Spleen (tissue), 11 donors: ENCODE measurements around the gene DHRS7. TPM values are rescaled to one million over a fixed set of nuclear protein-coding genes. Genes with fewer than 3 reads are reported as not detected.
"Not testable (repeated sequence)": the region's sequence is repeated elsewhere in the genome, so short reads cannot be mapped to it uniquely, and the experiment has no call there.

Experiments used
- DNase-seq: peaks from one replicate; pipeline ENCODE4 v3.0.0-alpha.2; 2020
- H3K27ac ChIP-seq, 8 donors: fragments of 200-600 bp; sonication (generic) in 7 of 8; 1 replicate in 4 of 8; 2 replicates in 4 of 8; pipeline versions ENCODE4 v1.5.0 to v1.8.0; 2016 to 2021; ENCODE audit warnings: inconsistent platforms in 4 of 8, mild to moderate bottlenecking in 4 of 8, moderate library complexity in 1 of 8
- H3K27me3 ChIP-seq, 7 donors: fragments of 200-600 bp; sonication (generic) in 6 of 7; replicated peaks in 1 of 7; 1 replicate in 4 of 7; 2 replicates in 3 of 7; pipeline versions ENCODE4 v1.5.0 to v1.8.0; 2016 to 2021; ENCODE audit warnings: inconsistent platforms in 3 of 7, mild to moderate bottlenecking in 1 of 7
- H3K36me3 ChIP-seq, 6 donors: fragments of 200-600 bp; sonication (generic) in 5 of 6; 1 replicate in 4 of 6; 2 replicates in 2 of 6; pipeline versions ENCODE4 v1.5.0 to v1.8.0; 2016 to 2021; ENCODE audit warnings: inconsistent platforms in 2 of 6
- H3K4me1 ChIP-seq, 6 donors: fragments of 200-600 bp; sonication (generic) in 5 of 6; 1 replicate in 3 of 6; 2 replicates in 3 of 6; pipeline versions ENCODE4 v1.5.0 to v1.8.0; 2016 to 2021; ENCODE audit warnings: inconsistent platforms in 3 of 6
- H3K4me3 ChIP-seq, 8 donors: fragments of 200-600 bp; sonication (generic) in 7 of 8; 1 replicate in 4 of 8; 2 replicates in 4 of 8; pipeline versions ENCODE4 v1.5.0 to v1.8.0; 2016 to 2021; ENCODE audit warnings: inconsistent platforms in 4 of 8, mild to moderate bottlenecking in 4 of 8, moderate library complexity in 2 of 8
- H3K9me3 ChIP-seq, 8 donors: fragments of 200-600 bp; sonication (generic) in 7 of 8; 1 replicate in 4 of 8; 2 replicates in 4 of 8; pipeline versions ENCODE4 v1.5.0 to v1.8.0; 2016 to 2021; ENCODE audit warnings: inconsistent platforms in 4 of 8
- CTCF ChIP-seq, 11 experiments: fragments of 200-600 bp in 7 of 11; fragments of 450-650 bp in 4 of 11; sonication (generic) in 4 of 11; IDR thresholded peaks in 8 of 11; conservative IDR thresholded peaks in 3 of 11; 1 replicate in 7 of 11; 2 replicates in 4 of 11; pipeline versions ENCODE4 v1.4.0 to v1.8.0; 2016 to 2021; ENCODE audit warnings: antibody characterized with exemption in 11 of 11, inconsistent platforms in 4 of 11, mild to moderate bottlenecking in 1 of 11
- POLR2A ChIP-seq, 3 donors: fragments of 450-650 bp; IDR thresholded peaks; one replicate each; pipeline ENCODE4 v1.5.1; 2017; ENCODE audit warnings: antibody characterized with exemption in 3 of 3, mild to moderate bottlenecking in 1 of 3
- POLR2AphosphoS5 ChIP-seq, 3 donors: sonication (generic); formaldehyde crosslinking; IDR thresholded peaks; one replicate each; pipeline ENCODE4 v1.5.1; 2017; ENCODE audit warnings: antibody characterized with exemption in 3 of 3
- WGBS, 5 donors: extraction: QIAGEN DNeasy Blood & Tissue Kit in 3 of 5; methylation state at CpG; one replicate each; pipeline versions ENCODE4 v1.1.5 to v1.1.7; 2013 to 2018; 5-methylcytosine and 5-hydroxymethylcytosine counted together
- intact Hi-C: fragments of 100-400 bp; cut with DNase I; formaldehyde crosslinking; loops from one replicate; pipeline ENCODE4 v1.15.0; 2023; ENCODE audit warnings: low total_unique reads
- polyA plus RNA-seq, 3 donors: library from polyadenylated mRNA; stranded (reverse); fragments of 200-250 nt; gene quantifications; one replicate each; pipeline ENCODE4 v1.2.1, GENCODE V29; 2013
- total RNA-seq, 7 donors: library from RNA; depleted of rRNA in 3 of 7; stranded (reverse); fragments of >200 nt in 3 of 7; fragmentation: NEBNext Ultra II Directional in 4 of 7; extraction: Animal tissue kit (Norgen Biotek cat#: 25700) in 4 of 7; gene quantifications; one replicate each; pipeline versions ENCODE4 v1.1.0 to v1.2.1, GENCODE V29; 2016 to 2021
- donor health status: healthy with polysubstance abuse.
- donor health status: DM: no; HTN: no; CAD: no; lungs with moderate emphysema.
- donor health status: DM: no; HTN: no; CAD: no.
- donor health status: Bipolar disorder and iron deficiency.
- donor health status: healthy.
- donor health status: DM: no; HTN: no; CAD: no.
- donor health status: DM: yes; HTN: yes; CAD: no.

DHRS7 gene
- total and polyA plus RNA-seq, 10 donors: 30.0 to 93.1 (median 50.6) TPM

DNA sequence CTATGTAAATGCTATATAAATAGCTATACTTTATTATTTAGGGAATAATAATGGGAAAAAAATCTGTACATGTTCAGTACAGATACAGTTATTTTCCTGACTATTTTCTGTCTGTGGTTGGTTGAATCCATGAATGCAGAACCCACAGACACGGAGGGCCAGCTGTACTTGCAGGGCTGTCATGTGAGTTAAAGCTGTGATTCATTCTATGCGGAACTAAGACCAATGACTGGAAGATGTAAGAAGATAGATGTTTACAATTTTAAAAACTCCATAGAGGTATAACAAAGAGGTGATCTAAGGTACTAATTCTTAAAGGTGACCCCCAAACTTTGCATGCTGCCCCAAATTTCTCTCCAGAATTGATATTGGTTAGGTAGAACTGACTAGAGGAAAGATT is 58.9 kb downstream of the DHRS7 start:
- intact Hi-C loops: no loop called here

DNA sequence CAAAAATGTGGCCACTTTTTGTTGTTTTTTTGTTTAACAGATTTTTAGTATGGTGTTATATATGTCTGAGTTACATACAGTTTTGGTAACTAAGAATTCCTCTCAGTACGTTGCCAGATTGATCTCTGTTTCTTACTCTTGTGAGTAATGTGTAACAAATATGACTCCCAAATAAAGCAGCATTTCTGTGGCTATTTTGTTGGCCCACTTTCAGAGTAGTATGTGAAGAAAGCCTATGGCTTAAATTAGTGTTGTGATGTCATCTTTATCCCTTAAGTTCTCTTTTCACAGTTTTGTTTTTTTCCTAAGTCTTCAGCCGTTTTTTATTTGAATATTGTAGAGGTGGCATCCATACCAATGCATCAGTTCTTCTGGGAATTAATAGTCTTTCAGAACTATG is 62.8 kb downstream of the DHRS7 start:
- H3K27ac ChIP-seq: no peak overlapping the region
- 55 to 72% (median 69%) methylated on average over 2 of the region's 2 CpGs for WGBS, 5 donors
- H3K9me3 ChIP-seq: peaks cover 0 to 5% (median 0%) of the 10 kb centered on the region in 8 donors
- no peak overlapping the region for H3K4me3 ChIP-seq
- peaks cover 0 to 15% (median 2%) of the 10 kb centered on the region in 6 donors for H3K36me3 ChIP-seq
- DNase-seq: no peak
- intact Hi-C loops: no loop called here
- no peaks in the 10 kb centered on the region for H3K27me3 ChIP-seq
- peaks cover 0 to 38% (median 9%) of the 10 kb centered on the region in 6 donors for H3K4me1 ChIP-seq
- TF ChIP-seq POLR2A (IDR thresholded peaks at IDR 0.05) (no peak), CTCF (IDR thresholded peaks at IDR 0.05 in 8 of 11, conservative IDR thresholded peaks at IDR 0.05 in 3 of 11) (no peak), POLR2AphosphoS5 (IDR thresholded peaks at IDR 0.05) (no peak)

More for the DNA sequence above, 58.9 kb downstream of the DHRS7 start:
- DNase-seq: no peak
- Histone ChIP-seq H3K9me3 (peaks cover 0 to 5% (median 0%) of the 10 kb centered on the region in 8 donors), H3K27me3 (no peaks in the 10 kb centered on the region), H3K4me1 (peaks cover 0 to 31% (median 3%) of the 10 kb centered on the region in 6 donors), H3K36me3 (peaks cover 0 to 26% (median 2%) of the 10 kb centered on the region in 6 donors), H3K27ac (no peak overlapping the region), H3K4me3 (no peak overlapping the region)
- WGBS, 5 donors: 47 to 68% (median 55%) methylated on average over 2 of the region's 2 CpGs
- TF ChIP-seq CTCF (IDR thresholded peaks at IDR 0.05 in 8 of 11, conservative IDR thresholded peaks at IDR 0.05 in 3 of 11) (no peak), POLR2AphosphoS5 (IDR thresholded peaks at IDR 0.05) (no peak), POLR2A (IDR thresholded peaks at IDR 0.05) (no peak)

DNA sequence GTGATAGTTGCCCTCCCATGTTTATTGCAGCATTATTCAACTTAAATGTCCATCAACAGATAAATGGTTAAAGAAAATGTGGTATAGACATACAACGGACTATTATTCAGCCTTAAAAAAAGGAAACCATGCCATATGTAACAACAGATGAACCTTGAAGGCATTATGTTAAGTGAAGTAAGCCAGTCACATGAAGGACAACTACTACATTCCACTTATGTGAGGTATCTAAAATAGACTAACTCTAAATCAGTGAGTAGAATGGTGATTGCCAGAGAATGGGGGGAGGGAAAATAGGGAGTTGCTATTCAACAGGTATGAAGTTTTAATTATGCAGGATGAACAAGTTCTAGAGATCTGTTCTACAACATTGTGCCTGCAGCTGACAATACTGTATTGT is 63.4 kb downstream of the DHRS7 start:
- Histone ChIP-seq H3K36me3 (peaks cover 0 to 18% (median 2%) of the 10 kb centered on the region in 6 donors), H3K27ac (no peak overlapping the region), H3K4me3 (no peak overlapping the region), H3K9me3 (peaks cover 0 to 5% (median 0%) of the 10 kb centered on the region in 8 donors), H3K27me3 (no peaks in the 10 kb centered on the region), H3K4me1 (peaks cover 0 to 38% (median 9%) of the 10 kb centered on the region in 6 donors)
- DNase-seq: no peak
- intact Hi-C loops: no loop called here
- 79 to 85% (median 80%) methylated on average over 1 of the region's 1 CpG for WGBS, 5 donors
- TF ChIP-seq CTCF (IDR thresholded peaks at IDR 0.05 in 8 of 11, conservative IDR thresholded peaks at IDR 0.05 in 3 of 11): no peak
- no peak for TF ChIP-seq POLR2AphosphoS5 (IDR thresholded peaks at IDR 0.05)
- TF ChIP-seq POLR2A (IDR thresholded peaks at IDR 0.05): no peak

GRCh38 chr14:60099855-60100254 is 65.3 kb downstream of the DHRS7 start:
- not testable (repeated sequence) for H3K4me3 ChIP-seq, H3K27me3 ChIP-seq, DNase-seq, H3K9me3 ChIP-seq, H3K27ac ChIP-seq
- 85 to 91% (median 90%) methylated on average over 7 of the region's 7 CpGs for WGBS, 5 donors
- intact Hi-C loops: loop anchor here (5.0 to 10.0 kb wide), 2 partner anchors 147 to 615 kb away; partner anchors contain the start of genes JKAMP, L3HYPDH and PPM1A
- H3K4me1 ChIP-seq: peaks cover 0 to 40% (median 19%) of the 10 kb centered on the region in 6 donors
- peaks cover 0 to 18% (median 2%) of the 10 kb centered on the region in 6 donors for H3K36me3 ChIP-seq
